ENCODE measurements around the gene DCT.

Gene DCT

DNA sequence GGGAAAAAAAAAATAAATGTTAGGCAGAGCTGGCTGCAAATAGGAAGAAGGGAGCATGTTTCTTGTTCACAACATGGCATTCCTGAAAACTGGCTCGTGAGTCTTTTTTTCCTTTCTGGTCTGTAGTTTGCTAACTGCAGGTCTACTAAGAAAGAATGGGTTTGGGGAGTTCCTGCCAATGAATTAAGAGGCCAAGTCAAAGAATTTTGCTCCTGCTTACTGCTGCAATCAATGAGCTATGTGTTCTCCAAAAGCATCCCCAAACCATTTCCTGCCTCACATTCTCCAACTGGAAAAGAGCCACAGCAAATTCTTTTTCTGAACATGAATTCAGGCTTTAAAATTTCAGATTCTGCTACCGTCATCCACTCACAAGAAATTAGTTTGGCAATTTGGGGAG lies 88.6 kb downstream of the DCT start:
- peak; percentile 75 for DNase-seq

- DNase-seq, result peak; percentile 50
These were observed 89.7 kb downstream of the DCT start for GRCh38 chr13:94389604-94390351.

- DNase-seq, result no peak
These were observed 92.4 kb downstream of the DCT start for GRCh38 chr13:94387047-94387446.
